MM.1S (cell line): ENCODE results near the gene GTF3C4.

Source experiments
- DNase-seq: peaks from one replicate; pipeline ENCODE4 v3.0.0-alpha.2; 2015
- H2AFZ ChIP-seq: fragments of 300-600 bp; sonication (generic); 2 replicates; pipeline ENCODE4 v1.6.0; 2016; ENCODE audit warnings: antibody characterized with exemption, low read length
- H3F3A ChIP-seq: fragments of 300-600 bp; sonication (generic); 2 replicates; pipeline ENCODE4 v1.6.1; 2016; ENCODE audit warnings: mild to moderate bottlenecking, antibody characterized with exemption, low read length, moderate library complexity, mixed read lengths; ENCODE audit not compliant: insufficient read depth
- H3K27ac ChIP-seq: fragments of 300-600 bp; sonication (generic); 2 replicates; pipeline ENCODE4 v1.5.1; 2016; ENCODE audit warnings: mild to moderate bottlenecking, low read length
- H3K27me3 ChIP-seq: fragments of 300-600 bp; sonication (generic); replicated peaks from 2 replicates; pipeline ENCODE4 v1.6.0; 2016; ENCODE audit warnings: low read length; ENCODE audit not compliant: insufficient read depth
- H3K36me3 ChIP-seq: fragments of 300-600 bp; sonication (generic); replicated peaks from 2 replicates; pipeline ENCODE4 v1.6.1; 2016; ENCODE audit warnings: mild to moderate bottlenecking, low read length, mixed read lengths; ENCODE audit not compliant: insufficient read depth
- H3K4me1 ChIP-seq: fragments of 300-600 bp; sonication (generic); 2 replicates; pipeline ENCODE4 v1.6.1; 2016; ENCODE audit warnings: low read length, mixed read lengths
- H3K4me2 ChIP-seq: fragments of 300-600 bp; sonication (generic); 2 replicates; pipeline ENCODE4 v1.6.0; 2016; ENCODE audit warnings: low read depth, low read length
- H3K4me3 ChIP-seq: fragments of 300-600 bp; sonication (generic); 2 replicates; pipeline ENCODE4 v1.5.1; 2016; ENCODE audit warnings: low read length, mixed read lengths
- H3K79me2 ChIP-seq: fragments of 300-600 bp; sonication (generic); 2 replicates; pipeline ENCODE4 v1.6.1; 2016; ENCODE audit warnings: mixed run types, low read length, mixed read lengths
- H3K9ac ChIP-seq: fragments of 300-600 bp; sonication (generic); 2 replicates; pipeline ENCODE4 v1.6.1; 2016; ENCODE audit warnings: low read length, mixed read lengths
- H3K9me2 ChIP-seq: fragments of 300-600 bp; sonication (generic); replicated peaks from 2 replicates; pipeline ENCODE4 v1.6.1; 2016; ENCODE audit warnings: mild to moderate bottlenecking, low read length, mixed read lengths; ENCODE audit not compliant: insufficient read depth
- H3K9me3 ChIP-seq: fragments of 300-600 bp; sonication (generic); replicated peaks from 2 replicates; pipeline ENCODE4 v1.6.1; 2016; ENCODE audit warnings: mild to moderate bottlenecking, low read length, mixed read lengths; ENCODE audit not compliant: insufficient read depth
- H4K20me1 ChIP-seq: fragments of 300-600 bp; sonication (generic); 2 replicates; pipeline ENCODE4 v1.6.1; 2016; ENCODE audit warnings: mild to moderate bottlenecking, low read length, moderate library complexity, mixed read lengths; ENCODE audit not compliant: insufficient read depth
- EZH2 ChIP-seq: fragments of 300-600 bp; sonication (generic); optimal IDR thresholded peaks from 2 replicates; pipeline ENCODE3; 2017; ENCODE audit warnings: low read depth, mild to moderate bottlenecking, antibody characterized with exemption, low read length, mixed read lengths
- EZH2phosphoT487 ChIP-seq: fragments of 300-600 bp; sonication (generic); IDR thresholded peaks from 2 replicates; pipeline ENCODE4 v1.6.1; 2018; ENCODE audit warnings: antibody characterized with exemption, low read length
- TF ChIP-seq, protein P1 (sequence below): fragments of 300-600 bp; sonication (generic); IDR thresholded peaks from 2 replicates; pipeline ENCODE4 v1.5.1; 2016; ENCODE audit warnings: antibody characterized with exemption, low read length, mixed read lengths

Gene GTF3C4

GRCh38 chr9:132641216-132641615, 29.0 kb upstream of the GTF3C4 start:
- TF ChIP-seq EZH2: no peak
- TF ChIP-seq, protein P1, sequence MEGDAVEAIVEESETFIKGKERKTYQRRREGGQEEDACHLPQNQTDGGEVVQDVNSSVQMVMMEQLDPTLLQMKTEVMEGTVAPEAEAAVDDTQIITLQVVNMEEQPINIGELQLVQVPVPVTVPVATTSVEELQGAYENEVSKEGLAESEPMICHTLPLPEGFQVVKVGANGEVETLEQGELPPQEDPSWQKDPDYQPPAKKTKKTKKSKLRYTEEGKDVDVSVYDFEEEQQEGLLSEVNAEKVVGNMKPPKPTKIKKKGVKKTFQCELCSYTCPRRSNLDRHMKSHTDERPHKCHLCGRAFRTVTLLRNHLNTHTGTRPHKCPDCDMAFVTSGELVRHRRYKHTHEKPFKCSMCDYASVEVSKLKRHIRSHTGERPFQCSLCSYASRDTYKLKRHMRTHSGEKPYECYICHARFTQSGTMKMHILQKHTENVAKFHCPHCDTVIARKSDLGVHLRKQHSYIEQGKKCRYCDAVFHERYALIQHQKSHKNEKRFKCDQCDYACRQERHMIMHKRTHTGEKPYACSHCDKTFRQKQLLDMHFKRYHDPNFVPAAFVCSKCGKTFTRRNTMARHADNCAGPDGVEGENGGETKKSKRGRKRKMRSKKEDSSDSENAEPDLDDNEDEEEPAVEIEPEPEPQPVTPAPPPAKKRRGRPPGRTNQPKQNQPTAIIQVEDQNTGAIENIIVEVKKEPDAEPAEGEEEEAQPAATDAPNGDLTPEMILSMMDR: no peak
- no peak for TF ChIP-seq EZH2phosphoT487
- peaks cover 4% of the 10 kb centered on the region; the same call in 1 of the 2 replicates for H3K36me3 ChIP-seq
- no peak for DNase-seq
- H3K9me2 ChIP-seq: no peaks in the 10 kb centered on the region
- H3K9ac ChIP-seq: no peak overlapping the region
- no peaks in the 10 kb centered on the region for H3K79me2 ChIP-seq
- H3K4me3 ChIP-seq: no peak overlapping the region
- no peaks in the 10 kb centered on the region for H3F3A ChIP-seq
- H3K9me3 ChIP-seq: no peaks in the 10 kb centered on the region
- H3K27ac ChIP-seq: no peak overlapping the region
- H2AFZ ChIP-seq: no peak overlapping the region
- no peaks in the 10 kb centered on the region for H3K27me3 ChIP-seq
- H3K4me2 ChIP-seq: no peak overlapping the region
- H3K4me1 ChIP-seq: no peaks in the 10 kb centered on the region
- no peaks in the 10 kb centered on the region for H4K20me1 ChIP-seq

GRCh38 chr9:132644251-132644650, 26.0 kb upstream of the GTF3C4 start:
- H3K4me3 ChIP-seq: no peak overlapping the region
- peaks cover 9% of the 10 kb centered on the region; the same call in 1 of the 2 replicates for H3K36me3 ChIP-seq
- no peaks in the 10 kb centered on the region for H3K9me3 ChIP-seq
- H3F3A ChIP-seq: no peaks in the 10 kb centered on the region
- H3K4me2 ChIP-seq: no peak overlapping the region
- H3K9ac ChIP-seq: no peak overlapping the region
- no peaks in the 10 kb centered on the region for H4K20me1 ChIP-seq
- H3K27ac ChIP-seq: no peak overlapping the region
- H3K9me2 ChIP-seq: no peaks in the 10 kb centered on the region
- DNase-seq: no peak
- TF ChIP-seq EZH2: no peak
- no peak for TF ChIP-seq EZH2phosphoT487
- TF ChIP-seq, protein P1: peak; percentile 23
- no peak overlapping the region for H2AFZ ChIP-seq
- H3K4me1 ChIP-seq: no peaks in the 10 kb centered on the region
- H3K79me2 ChIP-seq: no peaks in the 10 kb centered on the region
- H3K27me3 ChIP-seq: no peaks in the 10 kb centered on the region

- H3K4me2 ChIP-seq: no peak overlapping the region
- no peaks in the 10 kb centered on the region for H3K9me2 ChIP-seq
- no peak overlapping the region for H3K9ac ChIP-seq
- no peak overlapping the region for H3K4me3 ChIP-seq
- no peaks in the 10 kb centered on the region for H3K9me3 ChIP-seq
- H3K79me2 ChIP-seq: no peaks in the 10 kb centered on the region
- H3K27me3 ChIP-seq: no peaks in the 10 kb centered on the region
- H3K36me3 ChIP-seq: peaks cover 9% of the 10 kb centered on the region; the same call in 1 of the 2 replicates
- H2AFZ ChIP-seq: no peak overlapping the region
- H3K27ac ChIP-seq: no peak overlapping the region
- no peaks in the 10 kb centered on the region for H3K4me1 ChIP-seq
- DNase-seq: no peak
- no peaks in the 10 kb centered on the region for H3F3A ChIP-seq
- no peaks in the 10 kb centered on the region for H4K20me1 ChIP-seq
- TF ChIP-seq EZH2phosphoT487: no peak
- no peak for TF ChIP-seq EZH2
- TF ChIP-seq, protein P1: no peak
Observed at GRCh38 chr9:132645306-132645705, 25.0 kb upstream of the GTF3C4 start.
